ENCODE data around the gene TPRG1L. TPM values are rescaled to one million over a fixed set of nuclear protein-coding genes. Genes with fewer than 3 reads are reported as not detected.
A peak's percentile ranks its signal among the peaks of the same experiment; 100 is the strongest.

Gene TPRG1L
- total RNA-seq, 1 experiment from 2014 or later, result 13.7 TPM

DNA sequence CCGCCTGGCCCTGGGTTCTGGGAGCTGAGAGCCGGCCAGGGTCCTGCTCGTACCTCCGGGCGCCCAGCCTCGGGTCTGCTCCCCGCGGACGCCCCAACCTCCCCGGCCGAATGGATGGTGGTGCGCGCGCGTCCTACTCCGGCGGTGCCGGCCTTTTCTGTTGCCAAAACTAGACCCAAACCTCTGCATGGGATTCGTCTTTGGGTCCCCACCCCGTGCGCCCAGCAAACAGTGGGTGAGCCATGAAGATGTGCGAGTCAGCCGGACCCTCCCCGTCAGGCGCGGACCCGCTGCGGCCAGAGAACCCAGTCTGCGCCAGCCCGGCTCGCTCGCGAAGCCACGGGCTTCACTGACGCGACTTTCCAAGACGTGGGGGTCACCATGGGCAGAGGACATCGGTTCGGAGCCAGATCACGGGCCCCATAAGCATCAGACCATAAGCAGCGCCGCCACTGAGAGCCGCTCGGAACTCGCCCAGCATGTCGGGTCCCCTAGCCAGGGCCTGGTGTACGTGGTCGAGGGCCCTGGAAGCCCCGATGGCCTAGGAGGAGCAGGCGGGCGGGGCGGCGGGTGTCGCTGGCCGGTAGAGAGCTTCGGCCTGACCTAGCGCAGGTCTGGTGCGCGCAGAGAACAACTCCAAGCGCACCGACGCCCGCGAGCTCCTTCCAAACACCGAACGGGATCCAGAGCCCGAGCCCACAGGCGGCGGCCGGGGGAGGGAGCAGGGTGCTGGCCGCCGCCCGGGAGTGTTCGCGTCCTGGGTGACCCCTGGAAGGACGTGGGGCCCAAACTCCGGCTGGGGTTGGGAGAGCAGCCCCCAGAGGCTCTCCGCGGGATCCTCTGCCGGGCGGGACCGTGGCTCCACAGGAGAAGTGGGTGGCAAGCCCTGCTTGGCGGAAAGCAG is 26.5 kb downstream of the TPRG1L start:
- Histone ChIP-seq H3K9me3 (ENCODE audit: low read depth, low read length, poor library complexity, severe bottlenecking) (no peaks in the 10 kb centered on the region), H3K36me3 (ENCODE audit: insufficient read depth, low read length, poor library complexity, severe bottlenecking) (peaks cover 18% of the 10 kb centered on the region), H3K4me3 (ENCODE audit: low read depth, low read length, poor library complexity, severe bottlenecking) (peak overlapping the region; percentile 70), H3K4me1 (ENCODE audit: insufficient read depth, low read length, poor library complexity, severe bottlenecking) (peaks cover 9% of the 10 kb centered on the region), H3K27ac (ENCODE audit: low read depth, low read length, poor library complexity, severe bottlenecking) (peak overlapping the region; percentile 77), H3K27me3 (replicated peaks; ENCODE audit: insufficient read depth, low read depth, low read length, poor library complexity) (peaks cover 10% of the 10 kb centered on the region)
- POLR2A ChIA-PET (ENCODE audit: low non-redundant PET), result no interaction called here
- DNase-seq (ENCODE audit: low spot score), result no peak
- TF ChIP-seq, protein P1, sequence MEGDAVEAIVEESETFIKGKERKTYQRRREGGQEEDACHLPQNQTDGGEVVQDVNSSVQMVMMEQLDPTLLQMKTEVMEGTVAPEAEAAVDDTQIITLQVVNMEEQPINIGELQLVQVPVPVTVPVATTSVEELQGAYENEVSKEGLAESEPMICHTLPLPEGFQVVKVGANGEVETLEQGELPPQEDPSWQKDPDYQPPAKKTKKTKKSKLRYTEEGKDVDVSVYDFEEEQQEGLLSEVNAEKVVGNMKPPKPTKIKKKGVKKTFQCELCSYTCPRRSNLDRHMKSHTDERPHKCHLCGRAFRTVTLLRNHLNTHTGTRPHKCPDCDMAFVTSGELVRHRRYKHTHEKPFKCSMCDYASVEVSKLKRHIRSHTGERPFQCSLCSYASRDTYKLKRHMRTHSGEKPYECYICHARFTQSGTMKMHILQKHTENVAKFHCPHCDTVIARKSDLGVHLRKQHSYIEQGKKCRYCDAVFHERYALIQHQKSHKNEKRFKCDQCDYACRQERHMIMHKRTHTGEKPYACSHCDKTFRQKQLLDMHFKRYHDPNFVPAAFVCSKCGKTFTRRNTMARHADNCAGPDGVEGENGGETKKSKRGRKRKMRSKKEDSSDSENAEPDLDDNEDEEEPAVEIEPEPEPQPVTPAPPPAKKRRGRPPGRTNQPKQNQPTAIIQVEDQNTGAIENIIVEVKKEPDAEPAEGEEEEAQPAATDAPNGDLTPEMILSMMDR (conservative IDR thresholded peaks at IDR 0.05; ENCODE audit: low read depth, low read length), result no peak
- no peak for TF ChIP-seq EZH2 (IDR thresholded peaks at IDR 0.05; ENCODE audit: borderline replicate concordance, low read depth, low read length, poor library complexity, severe bottlenecking)
- intact Hi-C loops (cut with micrococcal nuclease; ENCODE audit: unreplicated experiment), result no loop called here
- no TSS peak for BruUV-seq (replicated peaks)
- CTCF ChIA-PET, result no interaction called here

GRCh38 chr1:3651930-3652547 is 27.2 kb downstream of the TPRG1L start, which contains the start of gene TP73:
TP73 (plus strand) TSS chr1:3652516; CDS start chr1:3682366, 29,850 bp downstream.
- Histone ChIP-seq H3K4me3 (ENCODE audit: low read depth, low read length, poor library complexity, severe bottlenecking) (peak within 1 kb of the TSS; percentile 70), H3K36me3 (ENCODE audit: insufficient read depth, low read length, poor library complexity, severe bottlenecking) (peaks cover 10% of the 10 kb centered on the region), H3K27ac (ENCODE audit: low read depth, low read length, poor library complexity, severe bottlenecking) (peak within 1 kb of the TSS; percentile 77), H3K27me3 (replicated peaks; ENCODE audit: insufficient read depth, low read depth, low read length, poor library complexity) (peaks cover 10% of the 10 kb centered on the region), H3K9me3 (ENCODE audit: low read depth, low read length, poor library complexity, severe bottlenecking) (no peaks in the 10 kb centered on the region), H3K4me1 (ENCODE audit: insufficient read depth, low read length, poor library complexity, severe bottlenecking) (peaks cover 11% of the 10 kb centered on the region)
- DNase-seq (ENCODE audit: low spot score), result peak; percentile 53
- BruUV-seq (replicated peaks), result no TSS peak
- CTCF ChIA-PET, result no interaction called here
- POLR2A ChIA-PET (ENCODE audit: low non-redundant PET), result no interaction called here
- intact Hi-C loops (cut with micrococcal nuclease; ENCODE audit: unreplicated experiment), result no loop called here
- TF ChIP-seq EZH2 (IDR thresholded peaks at IDR 0.05; ENCODE audit: borderline replicate concordance, low read depth, low read length, poor library complexity, severe bottlenecking), result no peak
- TF ChIP-seq, protein P1 (conservative IDR thresholded peaks at IDR 0.05; ENCODE audit: low read depth, low read length), result no peak

GRCh38 chr1:3652548-3653285 is 27.9 kb downstream of the TPRG1L start:
- peak overlapping the region; percentile 77 for H3K27ac ChIP-seq (ENCODE audit: low read depth, low read length, poor library complexity, severe bottlenecking)
- H3K9me3 ChIP-seq (ENCODE audit: low read depth, low read length, poor library complexity, severe bottlenecking), result no peaks in the 10 kb centered on the region
- POLR2A ChIA-PET (ENCODE audit: low non-redundant PET), result no interaction called here
- peaks cover 4% of the 10 kb centered on the region for H3K36me3 ChIP-seq (ENCODE audit: insufficient read depth, low read length, poor library complexity, severe bottlenecking)
- H3K4me3 ChIP-seq (ENCODE audit: low read depth, low read length, poor library complexity, severe bottlenecking), result peak overlapping the region; percentile 70
- peak; percentile 22 for DNase-seq (ENCODE audit: low spot score)
- no peak for TF ChIP-seq EZH2 (IDR thresholded peaks at IDR 0.05; ENCODE audit: borderline replicate concordance, low read depth, low read length, poor library complexity, severe bottlenecking)
- TF ChIP-seq, protein P1 (conservative IDR thresholded peaks at IDR 0.05; ENCODE audit: low read depth, low read length), result no peak
- intact Hi-C loops (cut with micrococcal nuclease; ENCODE audit: unreplicated experiment), result no loop called here
- H3K4me1 ChIP-seq (ENCODE audit: insufficient read depth, low read length, poor library complexity, severe bottlenecking), result peaks cover 14% of the 10 kb centered on the region
- CTCF ChIA-PET, result no interaction called here
- peaks cover 10% of the 10 kb centered on the region for H3K27me3 ChIP-seq (replicated peaks; ENCODE audit: insufficient read depth, low read depth, low read length, poor library complexity)
- BruUV-seq (replicated peaks), result no TSS peak
